K562 (cell line): Measurements from ENCODE around the gene ERC2. TPM values are rescaled to one million over a fixed set of nuclear protein-coding genes. Genes with fewer than 3 reads are reported as not detected.

ENCODE experiments used
- ATAC-seq: fragments of 200-7000 bp; cut with Tn5 transposase; 3 replicates; pipeline ENCODE4 v1.9.1; 2020; ENCODE audit warnings: moderate library complexity
- BruUV-seq: library from RNA; stranded (reverse); fragments of 400-500 nt; replicated peaks from 2 replicates; lab custom pipeline; 2021; lab: Mats Ljungman, UMichigan
- CTCF ChIA-PET: fragments of 300-600 bp; formaldehyde crosslinking; extraction: SDS; loops from one replicate; lab custom pipeline; 2021; ENCODE audit warnings: low intra/inter-chr PET ratio; lab: Yijun Ruan, JAX
- POLR2A ChIA-PET: fragments of 300-600, 350-650 bp; sonication (Branson Sonifier 250); formaldehyde crosslinking; extraction: SDS; loops from one replicate; lab custom pipeline; 2021; ENCODE audit warnings: antibody characterized with exemption, inconsistent platforms; lab: Yijun Ruan, JAX
- DNase-seq, 4 experiments: peaks; one replicate each; pipeline versions ENCODE4 v3.0.0 to v3.0.0-alpha.2; 2011 to 2018; ENCODE audit warnings: low spot score in 3 of 4, mixed read lengths in 3 of 4; ENCODE audit errors: extremely low read depth in 1 of 4
- FAIRE-seq: peaks from 2 replicates; lab custom pipeline; 2011; peaks lifted over from hg19 to GRCh38; lab: Jason Lieb, UNC
- H2AFZ ChIP-seq: 2 replicates; pipeline ENCODE4 v1.6.0; 2011; ENCODE audit warnings: low read depth, low read length, control low read depth, inconsistent platforms
- H3K27ac ChIP-seq: fragments of 200-600 bp; 3 replicates; pipeline ENCODE4 v1.8.0; 2011; ENCODE audit warnings: low read depth, mild to moderate bottlenecking, control low read depth, inconsistent platforms, low read length, moderate library complexity, mixed read lengths; ENCODE audit errors: extremely low read depth
- H3K27me3 ChIP-seq, 2 experiments: fragments of 300-600 bp in 1 of 2; 2 replicates in 1 of 2; 3 replicates in 1 of 2; pipeline versions ENCODE4 v1.6.0 to v1.8.0; 2011; ENCODE audit warnings: inconsistent platforms in 2 of 2, low read length in 2 of 2, mild to moderate bottlenecking in 1 of 2, mixed read lengths in 1 of 2, moderate library complexity in 1 of 2; ENCODE audit not compliant: control insufficient read depth in 2 of 2, insufficient read depth in 2 of 2
- H3K36me3 ChIP-seq: fragments of 300-600 bp; 3 replicates; pipeline ENCODE4 v1.8.0; 2011; ENCODE audit warnings: mild to moderate bottlenecking, low read length, inconsistent platforms; ENCODE audit not compliant: control insufficient read depth, insufficient read depth
- H3K4me1 ChIP-seq, 2 experiments: fragments of 200-600 bp in 1 of 2; replicated peaks in 1 of 2; 2 replicates in 1 of 2; 3 replicates in 1 of 2; pipeline versions ENCODE4 v1.5.1 to v1.8.0; 2011; ENCODE audit warnings: inconsistent platforms in 2 of 2, low read length in 2 of 2, mild to moderate bottlenecking in 1 of 2, mixed read lengths in 1 of 2, moderate library complexity in 1 of 2; ENCODE audit not compliant: control insufficient read depth in 2 of 2, insufficient read depth in 2 of 2
- H3K4me2 ChIP-seq: 2 replicates; pipeline ENCODE4 v1.6.1; 2011; ENCODE audit warnings: low read length, control low read depth, inconsistent platforms, mixed read lengths; ENCODE audit not compliant: insufficient read depth
- H3K4me3 ChIP-seq: fragments of 200-600 bp; sonication (generic), shearing (Covaris generic); 2 replicates; pipeline ENCODE4 v1.5.1; 2016; ENCODE audit warnings: control low read depth, inconsistent platforms
- H3K79me2 ChIP-seq: fragments of 200-600 bp; 3 replicates; pipeline ENCODE4 v1.8.0; 2011; ENCODE audit warnings: low read length, inconsistent platforms; ENCODE audit not compliant: control insufficient read depth, insufficient read depth
- H3K9ac ChIP-seq, 2 experiments: 2 replicates each; pipeline versions ENCODE4 v1.6.0 to v1.6.1; 2011; ENCODE audit warnings: low read depth in 2 of 2, low read length in 2 of 2, control low read depth in 1 of 2, inconsistent platforms in 1 of 2, mild to moderate bottlenecking in 1 of 2, mixed read lengths in 1 of 2; ENCODE audit not compliant: insufficient read depth in 1 of 2
- H3K9me1 ChIP-seq: one replicate; pipeline ENCODE4 v1.6.0; 2011; ENCODE audit warnings: inconsistent platforms, mild to moderate bottlenecking, low read length, moderate library complexity; ENCODE audit not compliant: control insufficient read depth, insufficient read depth
- H3K9me3 ChIP-seq: replicated peaks from 2 replicates; pipeline ENCODE4 v1.5.1; 2011; ENCODE audit warnings: low read depth, low read length, inconsistent platforms; ENCODE audit not compliant: control insufficient read depth, insufficient read depth
- H4K20me1 ChIP-seq: replicated peaks from 2 replicates; pipeline ENCODE4 v1.6.1; 2011; ENCODE audit warnings: low read length, inconsistent platforms, mixed read lengths; ENCODE audit not compliant: control insufficient read depth, insufficient read depth
- DDX20 ChIP-seq: fragments of 450-650 bp; IDR thresholded peaks from 2 replicates; pipeline ENCODE4 v1.6.1; 2016; ENCODE audit warnings: missing genetic modification characterization, low read depth, mild to moderate bottlenecking, missing compliant biosample characterization, moderate library complexity
- EGR1 ChIP-seq: fragments of 450-650 bp; conservative IDR thresholded peaks from 2 replicates; pipeline ENCODE4 v1.6.1; 2017; ENCODE audit warnings: mild to moderate bottlenecking
- FOXA3 ChIP-seq, 2 experiments: fragments of 450-650 bp in 1 of 2; sonication (generic) in 1 of 2; formaldehyde crosslinking; IDR thresholded peaks in 1 of 2; conservative IDR thresholded peaks in 1 of 2; 2 replicates each; pipeline versions ENCODE4 v1.4.0 to v1.8.0; 2020 to 2022; ENCODE audit warnings: mild to moderate bottlenecking in 2 of 2, missing genetic modification reagents in 1 of 2
- HDAC1 ChIP-seq, 2 experiments: fragments of 450-650 bp; IDR thresholded peaks; 2 replicates each; pipeline ENCODE4 v1.6.1; 2016 to 2017; ENCODE audit warnings: inconsistent platforms in 1 of 2, mild to moderate bottlenecking in 1 of 2, moderate library complexity in 1 of 2
- MEIS2 ChIP-seq: fragments of 450-650 bp; IDR thresholded peaks from 2 replicates; pipeline ENCODE4 v1.6.1; 2014; ENCODE audit warnings: mild to moderate bottlenecking; ENCODE audit not compliant: partially characterized antibody
- MXI1 ChIP-seq: IDR thresholded peaks from 2 replicates; pipeline ENCODE4 v1.6.1; 2011; ENCODE audit warnings: low read depth, mild to moderate bottlenecking, improper control_type of control experiment, low read length
- MYC ChIP-seq, 2 experiments: fragments of 250-450 bp in 1 of 2; sonication (Bioruptor Pico) in 1 of 2; IDR thresholded peaks; 2 replicates each; pipeline versions ENCODE4 v1.5.1 to v1.6.1; 2012 to 2021; ENCODE audit warnings: low read depth in 2 of 2, borderline replicate concordance in 1 of 2, improper control_type of control experiment in 1 of 2, low read length in 1 of 2, mild to moderate bottlenecking in 1 of 2, moderate library complexity in 1 of 2
- PBX2 ChIP-seq, 2 experiments: IDR thresholded peaks in 1 of 2; conservative IDR thresholded peaks in 1 of 2; 2 replicates each; pipeline ENCODE4 v1.6.1; 2016; ENCODE audit warnings: low read depth in 2 of 2, mild to moderate bottlenecking in 1 of 2, missing compliant biosample characterization in 1 of 2, missing genetic modification characterization in 1 of 2, moderate library complexity in 1 of 2
- TBL1XR1 ChIP-seq, 2 experiments: IDR thresholded peaks; 2 replicates each; pipeline ENCODE4 v1.6.1; 2012; ENCODE audit warnings: improper control_type of control experiment in 2 of 2, low read length in 2 of 2, mild to moderate bottlenecking in 1 of 2
- ZNF347 ChIP-seq: fragments of 450-650 bp; formaldehyde crosslinking; IDR thresholded peaks from 2 replicates; pipeline ENCODE4 v1.4.0; 2020; ENCODE audit warnings: low read depth, mild to moderate bottlenecking, moderate library complexity
- ZNF668 ChIP-seq: fragments of 250-450 bp; sonication (Bioruptor Pico); IDR thresholded peaks from 2 replicates; pipeline ENCODE4 v1.8.0; 2022; ENCODE audit warnings: mild to moderate bottlenecking, inconsistent platforms
- WGBS: fragments of 100-300 bp; shearing (Covaris generic); methylation state at CpG from one replicate; pipeline ENCODE4 v1.1.6; 2016; ENCODE audit warnings: low coverage, mixed read lengths; ENCODE audit not compliant: insufficient coverage; ENCODE audit errors: missing lambda C conversion rate; 5-methylcytosine and 5-hydroxymethylcytosine counted together
- in situ Hi-C: fragments of 300-500 bp; cut with MboI; formaldehyde crosslinking; loops from 4 replicates; pipeline ENCODE4 v1.15.0; 2018; ENCODE audit warnings: inconsistent platforms, mixed read lengths
- intact Hi-C: fragments of 100-400 bp; cut with micrococcal nuclease; formaldehyde crosslinking; loops from 2 replicates; pipeline ENCODE4 v1.14.2; 2022
- polyA plus RNA-seq, 8 experiments: library from polyadenylated mRNA; depleted of rRNA in 4 of 8; stranded (reverse) in 5 of 8; unstranded in 3 of 8; fragments of >200 nt; fragmentation: Nextera tagmentation in 2 of 8; fragmentation: Illumina TruSeq in 1 of 8; extraction: Ambion mirVana in 2 of 8; extraction: Trizol in 1 of 8; gene quantifications; 2 replicates each; pipeline versions ENCODE4 v1.2.1 to v1.2.3, GENCODE V29; 2011 to 2014; ENCODE audit warnings: inconsistent platforms in 1 of 8, missing spikeins in 1 of 8
- total RNA-seq, 7 experiments: library from RNA; depleted of rRNA in 6 of 7; stranded (reverse); fragments of >200 nt in 6 of 7; fragmentation: Illumina TruSeq in 2 of 7; extraction: Trizol in 2 of 7; gene quantifications; 2 replicates each; pipeline versions ENCODE4 v1.2.1 to v1.2.3, GENCODE V29; 2011 to 2021; ENCODE audit warnings: low replicate concordance in 1 of 7

Gene ERC2
- total and polyA plus RNA-seq, 9 of the 15 experiments (the other 6 are each of a cell fraction or from before 2014, with no cell fraction given) = 0.04 to 0.18 (median 0.07) TPM; not detected in 2

DNA sequence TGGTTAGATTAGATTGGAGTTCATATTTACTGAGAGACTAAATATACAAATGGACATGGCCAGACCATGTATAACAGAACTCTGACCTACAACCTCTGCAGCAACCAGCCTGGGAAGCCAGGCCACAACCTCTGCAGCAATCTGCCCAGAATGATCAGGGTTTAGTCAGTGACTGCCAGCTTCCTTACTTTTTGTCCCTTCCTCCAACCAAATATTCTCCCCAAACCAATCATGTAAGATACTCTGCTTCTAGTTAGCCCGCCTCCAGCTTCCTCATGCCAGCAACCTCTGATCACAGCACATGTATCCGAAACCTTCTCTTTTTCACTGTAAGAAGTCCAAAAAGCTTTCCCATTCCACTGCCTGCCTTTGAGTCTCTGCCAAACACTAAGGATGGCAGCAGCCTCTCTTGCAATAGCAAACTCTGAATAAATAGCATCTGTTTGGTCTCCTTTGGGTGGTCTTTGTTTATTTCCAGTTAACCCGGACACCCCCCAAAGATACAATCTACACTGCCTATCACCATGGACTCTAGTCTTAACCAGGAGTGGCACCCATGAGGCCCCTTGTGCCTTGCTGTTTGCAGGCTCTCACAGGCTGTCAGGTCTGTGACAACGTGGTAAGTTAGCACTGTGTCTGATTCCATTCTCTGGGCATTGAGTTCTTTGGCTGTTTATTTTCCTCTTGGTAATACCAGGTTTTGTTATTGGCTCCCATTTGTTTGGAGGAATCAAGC lies 102.2 kb downstream of the ERC2 start:
- POLR2A ChIA-PET = no interaction called here
- FAIRE-seq = no peak

GRCh38 chr3:56364665-56365064 lies 103.6 kb downstream of the ERC2 start:
- CTCF ChIA-PET = no interaction called here
- 0% methylated on average over 2 of the region's 3 CpGs for WGBS
- DNase-seq (no peak), ATAC-seq (no peak), FAIRE-seq (no peak)
- H4K20me1 ChIP-seq = no peaks in the 10 kb centered on the region
- in situ Hi-C loops = no loop called here
- no peaks in the 10 kb centered on the region for H3K9me1 ChIP-seq
- H3K4me1 ChIP-seq = no peaks in the 10 kb centered on the region
- H2AFZ ChIP-seq = no peak overlapping the region
- no peaks in the 10 kb centered on the region for H3K79me2 ChIP-seq
- no peak overlapping the region for H3K4me2 ChIP-seq
- no TSS peak for BruUV-seq
- H3K9me3 ChIP-seq = no peaks in the 10 kb centered on the region
- H3K27ac ChIP-seq = no peak overlapping the region
- H3K36me3 ChIP-seq = no peaks in the 10 kb centered on the region
- H3K4me3 ChIP-seq = no peak overlapping the region
- no peaks in the 10 kb centered on the region for H3K27me3 ChIP-seq
- POLR2A ChIA-PET = interaction anchor here (0.9 kb wide), 1 partner anchor 8 kb away, joined by 3 read pairs; no protein-coding TSS in a partner anchor
- no peak overlapping the region for H3K9ac ChIP-seq
- intact Hi-C loops = no loop called here
- TF ChIP-seq PBX2 (CRISPR knock-in tag; IDR thresholded peaks at IDR 0.05; ENCODE audit: low read depth) (no peak), PBX2 (tag; conservative IDR thresholded peaks at IDR 0.05; ENCODE audit: low read depth) (no peak), MEIS2 (no peak), HDAC1 (IDR thresholded peaks at IDR 0.05) (no peak), DDX20 (no peak), TBL1XR1 (IDR thresholded peaks at IDR 0.05; ENCODE audit: low read length in 2 of 2) (no peak), MXI1 (no peak), ZNF347 (no peak), FOXA3 (CRISPR knock-in tag; conservative IDR thresholded peaks at IDR 0.05 in 1 of 2, IDR thresholded peaks at IDR 0.05 in 1 of 2) (no peak), EGR1 (no peak)

More for the DNA sequence above, 102.2 kb downstream of the ERC2 start:
- no peaks in the 10 kb centered on the region for H3K9me3 ChIP-seq
- no peaks in the 10 kb centered on the region for H4K20me1 ChIP-seq
- in situ Hi-C loops = no loop called here
- no peaks in the 10 kb centered on the region for H3K9me1 ChIP-seq
- intact Hi-C loops = no loop called here
- H2AFZ ChIP-seq = no peak overlapping the region
- DNase-seq (no peak), ATAC-seq (no peak)
- WGBS = 0% methylated on average over 3 of the region's 4 CpGs
- no peak overlapping the region for H3K4me3 ChIP-seq
- H3K4me2 ChIP-seq = no peak overlapping the region
- no peaks in the 10 kb centered on the region for H3K4me1 ChIP-seq
- no peaks in the 10 kb centered on the region for H3K79me2 ChIP-seq
- H3K27me3 ChIP-seq = no peaks in the 10 kb centered on the region
- no peak overlapping the region for H3K9ac ChIP-seq
- TF ChIP-seq MYC (IDR thresholded peaks at IDR 0.05; ENCODE audit: low read depth, low read length) (no peak), MYC (CRISPR knock-in tag; IDR thresholded peaks at IDR 0.05; ENCODE audit: borderline replicate concordance, low read depth) (no peak), ZNF668 (CRISPR knock-in tag) (no peak)
- H3K36me3 ChIP-seq = no peaks in the 10 kb centered on the region
- CTCF ChIA-PET = no interaction called here
- BruUV-seq = no TSS peak
- no peak overlapping the region for H3K27ac ChIP-seq
